DOHH2 (cell line): Measurements from ENCODE around the gene HMCN2.

Experiments
- H3F3A ChIP-seq: fragments of 200-600 bp; sonication (generic), shearing (Covaris generic); 2 replicates; pipeline ENCODE4 v1.6.0; 2016; ENCODE audit warnings: antibody characterized with exemption, mild to moderate bottlenecking; ENCODE audit not compliant: control insufficient read depth, insufficient read depth
- H3K27ac ChIP-seq: fragments of 200-600 bp; sonication (generic); 2 replicates; pipeline ENCODE4 v1.5.1; 2014; ENCODE audit warnings: low read depth, mild to moderate bottlenecking, low read length, moderate library complexity
- H3K27me3 ChIP-seq: fragments of 200-600 bp; sonication (generic); 2 replicates; pipeline ENCODE4 v1.6.1; 2014; ENCODE audit warnings: mild to moderate bottlenecking, low read length, mixed read lengths; ENCODE audit not compliant: control insufficient read depth
- H3K36me3 ChIP-seq: fragments of 200-600 bp; sonication (generic); 2 replicates; pipeline ENCODE4 v1.6.1; 2014; ENCODE audit warnings: mild to moderate bottlenecking, low read length, moderate library complexity, mixed read lengths; ENCODE audit not compliant: control insufficient read depth
- H3K4me1 ChIP-seq: fragments of 200-600 bp; sonication (generic); 2 replicates; pipeline ENCODE4 v1.6.1; 2014; ENCODE audit warnings: mild to moderate bottlenecking, low read length, mixed read lengths; ENCODE audit not compliant: control insufficient read depth
- H3K4me2 ChIP-seq: fragments of 200-600 bp; sonication (generic); 2 replicates; pipeline ENCODE4 v1.6.0; 2014; ENCODE audit warnings: mild to moderate bottlenecking, low read length, moderate library complexity
- H3K4me3 ChIP-seq: fragments of 200-600 bp; sonication (generic); 2 replicates; pipeline ENCODE4 v1.5.1; 2014; ENCODE audit warnings: mild to moderate bottlenecking, low read length, mixed read lengths
- H3K79me2 ChIP-seq: fragments of 200-600 bp; sonication (generic); 2 replicates; pipeline ENCODE4 v1.6.1; 2014; ENCODE audit warnings: mild to moderate bottlenecking, low read length, mixed read lengths; ENCODE audit not compliant: control insufficient read depth
- H3K9me2 ChIP-seq: fragments of 200-600 bp; sonication (generic); replicated peaks from 2 replicates; pipeline ENCODE4 v1.6.1; 2014; ENCODE audit warnings: mild to moderate bottlenecking, low read length, mixed read lengths; ENCODE audit not compliant: control insufficient read depth
- H3K9me3 ChIP-seq: fragments of 200-600 bp; sonication (generic); 2 replicates; pipeline ENCODE4 v1.6.1; 2014; ENCODE audit warnings: antibody characterized with exemption, low read length, mixed read lengths; ENCODE audit not compliant: control insufficient read depth, insufficient read depth
- H4K20me1 ChIP-seq: fragments of 200-600 bp; sonication (generic); 2 replicates; pipeline ENCODE4 v1.6.0; 2014; ENCODE audit warnings: low read depth, mild to moderate bottlenecking, antibody characterized with exemption, low read length, moderate library complexity; ENCODE audit not compliant: control insufficient read depth, insufficient read depth
- CTCF ChIP-seq: fragments of 200-600 bp; sonication (generic); IDR thresholded peaks from one replicate; pipeline ENCODE4 v1.5.1; 2014; ENCODE audit warnings: antibody characterized with exemption, mild to moderate bottlenecking, low read depth, low read length; ENCODE audit not compliant: poor library complexity, severe bottlenecking
- EZH2phosphoT487 ChIP-seq: fragments of 200-600 bp; sonication (generic); IDR thresholded peaks from 2 replicates; pipeline ENCODE4 v1.6.1; 2017; ENCODE audit warnings: borderline replicate concordance, mild to moderate bottlenecking, antibody characterized with exemption, low read length, moderate library complexity, mixed read lengths

HMCN2 gene

GRCh38 chr9:130320723-130321481 lies 55.3 kb downstream of the HMCN2 start:
- Histone ChIP-seq H3K36me3 (no peaks in the 10 kb centered on the region), H3F3A (no peaks in the 10 kb centered on the region), H3K4me3 (no peak overlapping the region), H3K9me2 (no peaks in the 10 kb centered on the region), H3K79me2 (no peaks in the 10 kb centered on the region), H3K27ac (no peak overlapping the region), H3K4me1 (no peaks in the 10 kb centered on the region), H3K4me2 (no peak overlapping the region), H3K9me3 (no peaks in the 10 kb centered on the region), H4K20me1 (no peaks in the 10 kb centered on the region), H3K27me3 (no peaks in the 10 kb centered on the region)
- TF ChIP-seq EZH2phosphoT487 = no peak
- TF ChIP-seq CTCF = no peak

- no peaks in the 10 kb centered on the region for H3K27me3 ChIP-seq
- no peak overlapping the region for H3K4me2 ChIP-seq
- TF ChIP-seq CTCF = no peak
- TF ChIP-seq EZH2phosphoT487 = no peak
- no peaks in the 10 kb centered on the region for H4K20me1 ChIP-seq
- no peaks in the 10 kb centered on the region for H3K9me2 ChIP-seq
- H3F3A ChIP-seq = no peaks in the 10 kb centered on the region
- H3K4me1 ChIP-seq = no peaks in the 10 kb centered on the region
- no peak overlapping the region for H3K27ac ChIP-seq
- no peak overlapping the region for H3K4me3 ChIP-seq
- no peaks in the 10 kb centered on the region for H3K79me2 ChIP-seq
- H3K9me3 ChIP-seq = no peaks in the 10 kb centered on the region
- H3K36me3 ChIP-seq = no peaks in the 10 kb centered on the region
Observed at GRCh38 chr9:130321539-130321938, 56.0 kb downstream of the HMCN2 start.

DNA sequence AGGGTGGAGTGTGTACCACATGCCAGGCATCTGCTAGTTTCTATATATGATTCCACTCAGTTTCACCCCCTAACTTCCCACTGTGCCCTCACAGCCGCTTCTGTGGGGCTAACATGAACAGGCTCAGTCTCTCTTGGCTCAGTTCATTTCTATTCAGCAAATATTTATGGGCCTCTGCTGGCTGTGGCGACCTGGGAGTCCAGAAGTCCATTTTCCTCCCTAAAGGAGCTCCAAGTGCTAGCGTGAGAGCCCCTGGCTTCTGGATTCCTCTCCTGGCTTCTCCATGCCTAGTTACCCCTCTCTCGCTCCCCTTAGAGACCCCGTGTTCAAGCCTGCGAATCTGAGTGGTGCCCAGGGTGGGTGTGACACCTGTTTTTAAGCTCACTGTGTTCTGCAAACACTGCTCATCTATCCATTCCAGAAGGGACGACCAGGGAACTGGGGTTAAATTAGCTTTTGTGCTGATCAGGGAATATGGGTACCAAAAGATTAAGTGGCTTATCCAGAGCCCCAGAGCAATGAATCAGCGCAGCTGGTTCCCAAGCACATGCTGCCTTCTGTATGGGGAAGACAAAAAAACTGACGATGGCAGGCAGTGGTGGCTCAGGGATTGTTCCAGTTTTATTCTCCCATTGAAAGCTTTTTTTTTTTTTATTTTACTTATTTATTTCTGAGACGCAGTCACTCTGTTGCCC lies 57.6 kb downstream of the HMCN2 start:
- Histone ChIP-seq H3K9me3 (no peaks in the 10 kb centered on the region), H3K36me3 (no peaks in the 10 kb centered on the region), H3K4me2 (no peak overlapping the region), H3K4me1 (no peaks in the 10 kb centered on the region), H3K79me2 (no peaks in the 10 kb centered on the region), H3K4me3 (no peak overlapping the region), H4K20me1 (no peaks in the 10 kb centered on the region), H3K9me2 (no peaks in the 10 kb centered on the region), H3K27ac (no peak overlapping the region), H3K27me3 (peaks cover 5% of the 10 kb centered on the region; the same call in 1 of the 2 replicates), H3F3A (no peaks in the 10 kb centered on the region)
- TF ChIP-seq CTCF (no peak), EZH2phosphoT487 (no peak)
